GM12891 (cell line): ENCODE measurements around the gene CCR3.

Source experiments
- POLR2A ChIP-seq: IDR thresholded peaks from 2 replicates; pipeline ENCODE4 v1.6.1; 2011; ENCODE audit warnings: low read depth, low read length, control low read depth
- POLR2AphosphoS5 ChIP-seq: IDR thresholded peaks from 2 replicates; pipeline ENCODE4 v1.6.1; 2011; ENCODE audit warnings: low read depth, low read length, control low read depth
- POU2F2 ChIP-seq: IDR thresholded peaks from 2 replicates; pipeline ENCODE4 v1.6.1; 2011; ENCODE audit warnings: low read depth, mild to moderate bottlenecking, control low read depth, low read length, moderate library complexity
- TAF1 ChIP-seq: IDR thresholded peaks from 2 replicates; pipeline ENCODE4 v1.6.1; 2011; ENCODE audit warnings: low read depth, low read length, control low read depth

DNA sequence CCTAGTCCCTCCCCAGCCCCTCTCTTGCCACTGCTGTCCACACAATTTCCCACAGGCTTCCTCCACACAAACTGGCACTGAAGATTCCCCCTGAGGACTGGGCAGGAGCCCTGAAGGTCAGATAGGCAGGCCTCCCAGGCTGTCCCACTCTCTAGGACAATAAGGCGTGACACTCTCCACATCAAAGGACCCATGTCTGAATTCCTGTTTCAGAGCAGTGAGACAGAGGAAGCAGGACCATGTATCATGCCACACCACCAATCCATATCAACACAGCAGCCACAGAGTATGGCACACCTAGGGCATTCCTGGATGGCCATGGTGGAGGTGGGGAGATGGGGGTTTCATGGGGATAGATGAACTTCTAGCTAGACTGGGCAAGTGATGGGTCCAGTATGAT is 20.3 kb upstream of the CCR3 start:
- TF ChIP-seq POLR2AphosphoS5: no peak
- TF ChIP-seq POLR2A: no peak
- no peak for TF ChIP-seq POU2F2
- no peak for TF ChIP-seq TAF1
